ENCODE results near the gene MLEC. TPM values are rescaled to one million over a fixed set of nuclear protein-coding genes. Genes with fewer than 3 reads are reported as not detected.

Gene MLEC
- total RNA-seq, 1 donor from 2014 or later = 40.1 TPM

DNA sequence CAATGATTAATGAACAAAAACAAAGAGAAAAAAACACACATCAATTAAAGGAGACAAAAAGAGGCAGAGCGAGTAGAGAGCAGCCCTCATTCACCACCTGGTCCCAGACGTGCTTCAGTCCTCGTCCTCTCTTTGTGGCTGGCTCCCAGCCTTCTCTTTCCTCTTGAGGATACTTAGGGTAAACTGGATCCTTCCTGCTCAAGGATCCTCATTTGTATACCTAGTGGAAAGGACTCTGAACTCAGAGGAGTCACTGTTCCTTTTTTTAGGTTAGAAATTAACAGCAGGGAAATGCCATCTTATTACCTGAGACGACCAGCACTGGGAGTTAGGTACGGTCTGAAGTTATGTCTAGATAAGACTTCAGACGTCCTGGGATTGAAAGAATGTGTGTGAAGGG, 9.7 kb downstream of the MLEC start:
- no peak for ATAC-seq

DNA sequence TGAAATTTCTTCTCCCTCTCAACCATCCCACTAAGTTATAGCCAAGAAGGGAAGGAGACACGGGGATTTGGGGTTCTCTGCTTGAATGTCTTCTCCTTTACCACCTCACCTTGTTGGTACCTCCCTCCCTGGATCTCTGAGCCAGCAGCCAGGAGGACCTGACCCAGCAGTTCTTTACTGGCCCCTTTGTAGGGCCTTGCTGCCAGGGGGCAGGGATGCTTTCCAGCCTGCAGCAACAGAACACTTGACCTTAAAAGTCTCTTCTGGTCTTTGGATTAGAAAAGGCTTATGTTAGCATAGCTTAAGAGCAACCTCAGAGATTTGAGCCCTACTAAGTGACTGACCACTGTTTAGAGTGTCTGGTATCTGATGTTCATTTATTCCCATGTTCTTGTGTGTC, 10.4 kb downstream of the MLEC start:
- no peak for ATAC-seq

DNA sequence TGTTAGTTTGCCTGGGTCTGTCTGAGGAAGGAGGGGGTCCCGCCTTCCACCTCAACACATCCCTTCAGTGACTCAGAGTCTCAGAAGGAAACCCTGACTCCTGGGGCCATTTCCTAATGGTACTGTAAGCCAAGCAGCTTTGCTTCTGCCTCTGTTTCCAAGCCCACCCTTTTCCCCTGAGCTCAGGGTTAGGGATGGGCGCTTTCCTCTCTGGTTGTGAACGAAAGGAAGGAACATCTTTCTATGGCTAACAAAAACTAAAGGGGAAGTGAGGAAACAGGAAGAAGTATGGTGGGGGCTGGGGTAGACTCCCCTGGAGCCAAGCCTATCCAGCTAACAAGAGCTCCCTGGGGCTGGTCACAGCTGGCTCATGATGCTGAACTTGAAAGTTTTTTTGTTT, 11.7 kb downstream of the MLEC start:
- peak; percentile 23 for ATAC-seq

DNA sequence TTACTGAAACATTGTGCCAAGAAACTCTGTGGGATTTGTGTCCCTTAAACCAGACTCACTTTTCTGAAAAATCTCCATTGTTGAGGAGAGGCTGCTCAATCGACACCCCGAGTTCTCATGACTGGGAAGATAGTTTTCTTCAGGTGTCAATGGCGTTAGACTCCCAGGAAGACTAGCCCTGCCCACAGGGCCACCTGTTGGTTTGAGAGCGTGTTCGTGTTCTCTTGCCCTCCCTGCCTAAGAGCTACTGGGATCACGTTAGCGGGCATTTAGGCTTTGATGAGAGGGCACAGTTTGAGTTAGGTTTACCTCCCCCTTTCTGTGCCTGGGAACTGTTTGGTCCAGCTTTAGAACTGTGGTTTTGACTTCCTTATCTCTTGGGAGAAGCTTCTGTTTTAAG, 12.6 kb downstream of the MLEC start:
- ATAC-seq = no peak

DNA sequence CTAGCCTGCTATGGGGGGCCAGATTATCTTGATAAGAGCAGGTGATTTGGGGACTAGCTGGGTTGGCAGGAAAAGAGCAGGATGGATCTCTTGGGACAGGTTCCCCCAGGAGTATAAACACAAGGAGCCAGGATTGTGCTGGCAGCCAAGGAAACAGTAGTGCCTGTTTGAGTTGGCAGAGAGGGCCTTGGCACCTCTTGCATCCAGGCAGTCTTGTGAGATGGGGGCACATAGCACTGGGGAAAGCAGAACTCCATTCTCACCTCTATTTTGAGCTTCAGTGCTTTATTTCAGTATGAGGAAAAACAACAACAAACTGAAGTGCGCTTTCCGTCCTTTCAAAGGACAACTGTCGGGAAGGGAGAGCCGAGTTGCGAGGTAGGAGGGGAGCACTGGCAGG, 13.9 kb downstream of the MLEC start:
- ATAC-seq = no peak

DNA sequence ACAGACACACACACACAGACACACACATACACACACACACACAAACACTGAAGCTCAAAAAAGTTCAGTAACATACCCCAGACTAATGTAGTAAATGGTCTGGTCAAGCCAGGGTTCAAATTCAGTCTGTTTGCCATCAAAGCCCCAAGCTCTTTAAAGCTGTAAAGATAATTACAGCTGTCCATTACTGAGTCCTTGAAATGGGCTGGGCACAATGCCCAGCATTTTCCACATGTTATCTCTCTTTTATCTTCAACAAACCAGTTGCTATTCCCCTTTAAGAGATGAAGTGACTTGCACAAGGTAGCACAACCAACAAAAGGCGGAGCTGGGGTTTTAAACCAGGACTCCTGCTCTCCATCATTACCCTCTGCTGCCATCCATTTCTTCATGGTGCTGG, 15.7 kb downstream of the MLEC start:
- no peak for ATAC-seq

DNA sequence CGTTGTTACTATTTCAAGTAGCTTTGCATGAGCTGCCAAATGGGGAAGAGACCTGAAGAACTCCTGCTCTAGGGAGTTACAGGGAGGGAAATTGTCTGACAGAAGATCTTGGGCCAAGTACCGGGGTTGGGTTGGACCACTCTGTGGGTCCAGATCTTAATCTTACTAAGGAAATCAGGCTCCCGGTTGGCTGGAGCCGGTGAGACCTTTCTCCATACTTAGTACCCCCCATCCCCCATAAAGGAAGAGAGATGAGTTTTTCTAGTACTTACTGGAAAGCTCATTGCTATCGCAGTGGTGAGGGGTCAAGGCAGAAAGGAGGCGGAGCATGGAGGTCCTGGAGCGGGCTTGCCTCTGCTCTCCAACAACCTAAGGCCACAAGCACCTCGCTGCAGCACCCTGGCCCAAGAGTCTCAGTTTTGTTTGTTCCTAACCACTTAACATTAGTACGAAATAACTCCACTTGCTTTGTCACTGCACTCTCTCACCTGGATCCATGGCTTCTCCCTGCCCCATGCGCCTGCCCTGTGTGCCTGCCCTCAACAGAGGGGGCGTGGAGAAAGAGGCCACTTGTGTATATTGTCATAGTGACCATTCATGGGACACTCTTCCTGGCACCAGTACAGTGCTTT, 16.5 kb downstream of the MLEC start:
- peak; percentile 22 for ATAC-seq

DNA sequence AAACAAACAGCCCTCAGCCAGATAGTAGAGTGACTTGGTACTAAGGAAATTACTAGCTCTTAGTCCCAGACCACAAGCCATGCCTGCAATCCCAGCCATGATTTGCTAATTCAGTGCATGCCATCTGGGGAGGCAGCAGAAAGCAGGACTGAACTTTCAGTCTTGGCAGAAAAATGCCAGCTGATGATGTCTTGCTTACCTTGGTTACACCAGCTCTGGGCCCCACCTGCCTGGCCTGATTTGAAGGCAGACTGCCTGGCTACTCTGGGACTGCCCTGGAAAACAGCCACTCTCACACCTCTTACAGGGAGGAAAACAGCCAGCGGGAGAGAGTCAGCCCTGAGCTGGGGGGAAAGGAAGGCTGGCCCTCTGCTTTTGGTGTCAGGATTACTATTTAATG, 18.7 kb downstream of the MLEC start:
- ATAC-seq = no peak

DNA sequence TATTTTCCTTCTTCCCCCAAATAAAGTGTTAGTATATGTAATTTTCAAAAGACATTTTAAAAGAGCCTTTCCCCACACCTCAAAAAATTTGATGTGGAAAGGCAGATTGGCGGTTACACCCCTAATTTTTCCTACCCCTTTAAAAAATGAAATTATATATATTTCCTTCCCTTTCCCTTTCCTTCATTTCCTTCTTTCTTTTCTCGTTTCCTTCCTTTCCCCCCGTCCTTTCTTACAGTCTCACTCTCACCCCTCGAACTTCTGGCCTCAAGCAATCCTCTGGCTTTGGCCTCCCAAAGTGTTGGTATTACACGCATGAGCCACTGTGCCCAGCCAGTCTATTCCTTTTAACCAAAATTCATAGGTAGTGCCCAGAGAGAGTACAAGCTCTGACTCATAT, 19.1 kb downstream of the MLEC start:
- ATAC-seq = no peak

DNA sequence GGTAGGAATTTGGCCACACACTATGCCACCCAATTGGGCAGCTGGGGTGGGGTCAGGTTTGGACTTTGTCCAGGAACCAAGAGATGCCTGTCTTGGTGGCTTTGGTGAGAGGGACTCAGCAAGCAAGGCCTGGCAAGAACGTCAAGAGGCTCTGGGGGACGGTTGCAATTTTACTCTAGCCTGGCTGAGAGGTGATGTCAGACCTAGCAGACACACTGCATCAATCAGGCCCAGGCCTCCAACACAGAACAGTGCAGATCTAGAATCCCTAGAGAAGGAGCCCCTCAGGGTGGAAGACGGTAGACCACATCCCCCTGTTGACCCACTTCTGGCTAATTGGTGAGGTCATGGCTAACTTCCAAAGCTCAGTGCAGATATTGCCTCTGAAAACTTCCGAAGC, 21.7 kb downstream of the MLEC start:
- ATAC-seq = no peak

DNA sequence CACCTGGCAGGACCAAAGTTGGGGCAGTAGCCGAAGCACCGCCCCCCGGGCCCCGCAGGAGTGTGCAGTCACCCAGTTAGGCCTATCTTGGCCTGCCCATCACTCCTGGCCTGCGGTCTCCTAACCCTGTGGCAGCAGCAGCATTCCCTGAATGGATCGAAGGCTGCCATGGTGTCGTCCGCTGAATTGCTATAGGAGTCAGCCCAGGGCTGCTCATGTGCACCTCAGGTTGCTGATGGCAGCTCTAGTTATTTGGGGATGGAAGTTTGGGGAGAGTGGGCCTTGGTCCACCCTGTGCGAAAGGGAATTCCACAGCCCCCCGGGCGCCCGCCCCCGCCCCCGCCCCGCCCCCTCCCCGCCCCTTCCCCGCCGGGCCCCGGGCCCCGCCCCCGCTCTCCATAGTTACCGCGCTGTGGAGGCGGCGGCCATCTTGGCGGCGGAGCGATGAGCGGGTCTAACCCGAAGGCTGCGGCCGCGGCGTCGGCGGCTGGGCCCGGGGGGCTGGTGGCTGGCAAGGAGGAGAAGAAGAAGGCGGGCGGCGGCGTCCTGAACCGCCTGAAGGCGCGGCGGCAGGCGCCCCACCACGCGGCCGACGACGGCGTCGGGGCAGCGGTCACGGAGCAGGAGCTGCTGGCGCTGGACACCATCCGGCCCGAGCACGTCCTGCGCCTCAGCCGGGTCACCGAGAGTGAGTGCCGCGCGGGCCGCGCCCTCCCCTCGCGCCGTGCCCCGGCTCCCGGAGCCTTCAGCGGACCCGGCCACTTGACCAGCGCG, 23.3 kb downstream of the MLEC start, which contains the start of gene UNC119B:
TSS of gene UNC119B (plus strand) at position 428 of the 774 bp plus-strand sequence. CDS start at position 445, 17 bp downstream.
- peak; percentile 77 for ATAC-seq

DNA sequence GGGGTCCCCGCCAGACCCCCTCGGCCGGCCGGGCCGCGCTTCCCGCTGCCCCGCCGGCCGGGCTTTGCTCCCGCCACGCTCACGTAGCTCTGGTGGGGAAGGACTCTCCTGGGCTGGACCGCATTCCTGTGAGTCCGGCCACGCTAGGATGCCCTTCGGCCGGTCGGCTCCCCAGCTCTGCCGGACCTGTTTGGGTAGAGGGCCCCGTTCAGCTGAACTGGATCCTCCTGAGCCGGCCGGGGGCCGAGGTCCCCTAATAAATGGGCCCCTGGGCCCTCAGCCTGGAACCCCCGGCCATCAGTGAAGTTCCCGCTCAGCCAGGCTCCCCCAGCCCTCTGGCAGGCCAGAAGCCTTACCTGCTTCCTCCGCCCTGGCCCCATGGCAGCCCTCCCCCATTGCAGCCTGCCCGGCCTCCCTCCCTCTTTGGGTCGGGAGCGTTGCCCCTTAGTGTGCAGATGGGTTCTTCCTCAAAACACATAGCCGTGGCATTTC, 23.9 kb downstream of the MLEC start:
- peak; percentile 39 for ATAC-seq

DNA sequence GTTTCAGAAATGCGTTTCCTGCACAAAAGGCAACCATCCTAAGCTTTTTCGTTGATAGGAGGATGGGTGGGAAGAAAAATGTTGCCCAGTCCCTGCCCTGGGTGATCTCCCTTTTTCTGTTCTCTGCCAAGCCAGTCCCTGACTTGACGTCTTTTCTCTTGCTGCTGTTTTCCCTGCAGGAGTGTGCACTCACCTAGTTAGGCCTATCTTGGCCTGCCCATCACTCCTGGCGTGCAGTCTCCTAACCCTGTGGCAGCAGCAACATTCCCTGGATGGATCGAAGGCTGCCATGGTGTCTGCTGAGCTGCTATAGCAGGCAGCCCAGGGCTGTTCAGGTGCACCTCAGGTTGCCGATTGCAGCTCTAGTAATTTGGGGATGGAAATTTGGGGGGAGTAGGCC, 24.5 kb downstream of the MLEC start:
- ATAC-seq = peak; percentile 17

DNA sequence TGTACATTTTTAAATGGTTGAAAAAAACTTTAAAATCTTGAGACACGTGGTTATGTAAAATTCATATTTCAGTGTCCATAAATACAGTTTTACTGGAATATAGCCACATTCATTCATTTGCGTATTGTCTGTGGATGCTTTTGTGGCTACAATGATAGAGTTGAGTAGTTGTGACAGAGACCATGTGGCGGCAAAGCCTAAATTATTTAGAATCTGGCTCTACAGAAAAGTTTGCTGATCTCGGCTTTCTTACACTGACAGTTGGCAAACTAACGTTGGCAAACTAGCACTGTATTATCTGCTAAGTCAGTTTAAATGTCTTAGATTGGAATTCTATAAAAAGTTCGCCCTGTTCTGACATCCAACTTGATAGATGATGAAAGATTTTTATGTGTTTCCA, 25.7 kb downstream of the MLEC start:
- no peak for ATAC-seq

DNA sequence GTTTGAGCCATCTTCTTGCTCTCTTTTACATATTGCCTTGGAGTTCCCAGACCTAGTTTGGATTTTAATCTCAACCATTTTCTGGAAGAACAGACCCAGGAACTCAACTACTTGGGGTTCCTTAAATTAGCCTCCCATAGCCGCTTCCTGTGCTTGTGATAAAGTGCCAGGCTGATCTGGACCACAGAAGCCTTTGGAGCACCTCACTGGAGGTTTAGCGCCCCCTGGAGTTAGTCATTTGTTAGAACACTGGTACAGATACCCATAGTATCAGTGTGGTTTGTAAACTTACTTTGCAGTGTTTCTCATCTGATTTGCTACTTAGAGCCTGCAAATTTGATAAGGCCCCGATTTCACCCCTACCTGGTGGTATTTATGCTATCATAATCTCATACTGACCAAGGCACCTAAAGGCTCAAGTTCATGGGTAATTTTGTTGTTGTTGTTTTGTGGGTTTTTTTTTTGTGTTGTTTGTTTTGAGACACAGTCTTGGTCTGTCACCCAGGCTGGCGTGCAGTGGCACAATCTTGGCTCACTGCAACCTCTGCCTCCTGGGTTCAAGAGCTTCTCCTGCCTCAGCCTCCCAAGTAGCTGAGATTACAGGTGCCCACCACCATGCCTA, 27.0 kb downstream of the MLEC start:
- ATAC-seq = peak; percentile 65

DNA sequence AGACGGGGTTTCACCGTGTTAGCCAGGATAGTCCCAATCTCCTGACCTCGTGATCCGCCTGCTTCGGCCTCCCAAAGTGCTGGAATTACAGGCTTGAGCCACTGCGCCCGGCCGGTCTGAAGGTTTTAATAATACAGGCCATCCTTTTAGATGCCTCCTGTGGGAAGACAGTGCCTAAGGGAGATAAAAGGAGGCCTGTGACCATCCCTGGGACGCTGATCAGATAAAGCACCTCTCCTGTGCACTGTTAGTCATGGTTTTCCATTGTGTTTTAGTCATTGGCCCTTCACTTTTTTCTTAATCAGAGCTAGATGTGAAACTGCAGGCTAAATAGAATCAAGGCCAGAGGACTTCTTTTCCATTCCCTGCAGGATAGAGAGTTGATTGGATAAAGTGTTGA, 31.1 kb downstream of the MLEC start:
- no peak for ATAC-seq

DNA sequence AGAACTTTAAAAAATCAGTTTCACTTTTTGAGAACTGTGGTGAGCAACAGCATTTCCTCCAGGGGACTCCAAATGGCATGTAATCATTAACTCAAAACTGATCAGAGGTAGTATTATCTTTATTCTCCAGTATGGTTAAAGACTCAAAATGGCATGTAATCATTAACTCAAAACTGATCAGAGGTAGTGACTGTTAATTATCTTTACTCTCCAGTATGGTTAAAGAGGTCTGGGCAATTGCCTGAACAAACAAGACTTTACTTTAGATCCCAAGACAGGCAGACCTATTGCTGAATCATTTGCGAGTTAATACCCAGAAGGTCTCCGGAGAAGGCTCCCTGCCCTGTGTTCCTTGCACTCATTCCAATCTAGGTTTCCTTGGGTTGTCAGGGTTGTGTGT, 32.1 kb downstream of the MLEC start:
- ATAC-seq = no peak

DNA sequence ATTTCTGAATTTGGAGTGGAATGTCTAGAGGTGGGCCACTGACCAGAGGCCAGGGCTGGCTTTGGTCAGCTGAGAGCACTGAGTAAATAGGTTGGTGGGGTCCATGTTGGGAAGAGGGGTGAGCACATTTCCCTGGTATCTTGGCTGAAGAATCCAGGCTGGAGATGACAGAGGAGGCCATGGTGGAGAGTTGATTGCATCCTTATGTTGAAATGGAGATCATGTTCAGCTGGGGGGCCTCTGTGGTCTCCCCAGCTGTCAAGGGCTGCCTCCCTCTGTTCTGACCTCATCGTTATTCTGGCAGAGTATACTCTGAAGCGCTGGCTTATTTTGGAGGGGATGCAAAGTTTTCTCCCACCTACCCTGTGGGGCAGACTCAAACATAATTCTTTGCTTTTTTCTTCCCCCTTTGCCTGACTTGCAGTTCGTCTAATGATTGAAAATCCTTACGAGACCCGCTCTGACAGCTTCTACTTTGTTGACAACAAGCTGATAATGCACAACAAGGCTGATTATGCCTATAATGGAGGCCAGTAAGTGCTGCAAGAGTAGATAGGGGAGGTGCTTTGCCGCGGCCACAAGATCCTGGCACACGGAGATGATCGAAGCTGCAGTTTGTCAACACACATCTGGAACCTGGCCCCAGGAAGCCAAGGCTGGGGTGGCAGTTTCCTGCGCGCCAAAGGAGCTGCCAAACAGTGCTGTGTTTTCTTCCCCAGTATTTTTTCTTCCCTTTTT, 32.7 kb downstream of the MLEC start:
- no peak for ATAC-seq

DNA sequence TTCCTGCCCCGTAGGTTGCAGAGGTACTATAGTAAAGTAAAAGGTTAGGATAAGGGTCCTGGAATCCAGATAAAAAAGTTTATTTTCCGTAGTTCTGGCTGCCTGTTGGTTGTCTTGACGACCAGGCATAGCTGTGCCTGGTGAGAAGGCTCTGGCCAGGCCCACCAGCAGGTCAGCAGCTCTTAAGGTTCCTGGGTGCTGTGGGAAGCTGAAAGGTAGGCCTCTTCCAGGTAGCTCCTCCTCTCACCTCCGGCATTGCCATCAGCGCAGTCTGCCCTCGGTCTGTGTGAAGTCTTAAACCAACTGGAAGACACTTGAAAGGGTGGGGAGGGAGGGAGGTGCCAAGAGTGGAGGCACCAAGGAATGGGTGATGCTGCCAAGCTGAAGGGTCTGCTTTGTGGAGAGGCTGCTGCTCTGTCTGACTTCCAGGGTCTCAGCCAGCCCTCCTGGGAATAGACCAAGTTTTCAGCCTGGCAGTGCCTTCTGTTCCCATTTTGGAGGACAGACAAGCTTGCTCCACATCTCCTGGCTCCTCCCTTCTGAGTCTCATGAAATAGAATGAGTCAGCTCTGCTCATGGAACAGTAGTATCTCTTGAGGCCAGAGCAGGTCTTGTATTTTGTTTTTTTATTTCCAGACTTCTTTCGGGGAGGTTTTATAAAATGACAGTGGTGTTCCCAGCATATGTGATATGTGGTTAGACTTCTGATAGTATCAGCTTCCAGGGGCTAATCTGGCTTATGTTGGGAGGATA, 33.5 kb downstream of the MLEC start:
- peak; percentile 67 for ATAC-seq

DNA sequence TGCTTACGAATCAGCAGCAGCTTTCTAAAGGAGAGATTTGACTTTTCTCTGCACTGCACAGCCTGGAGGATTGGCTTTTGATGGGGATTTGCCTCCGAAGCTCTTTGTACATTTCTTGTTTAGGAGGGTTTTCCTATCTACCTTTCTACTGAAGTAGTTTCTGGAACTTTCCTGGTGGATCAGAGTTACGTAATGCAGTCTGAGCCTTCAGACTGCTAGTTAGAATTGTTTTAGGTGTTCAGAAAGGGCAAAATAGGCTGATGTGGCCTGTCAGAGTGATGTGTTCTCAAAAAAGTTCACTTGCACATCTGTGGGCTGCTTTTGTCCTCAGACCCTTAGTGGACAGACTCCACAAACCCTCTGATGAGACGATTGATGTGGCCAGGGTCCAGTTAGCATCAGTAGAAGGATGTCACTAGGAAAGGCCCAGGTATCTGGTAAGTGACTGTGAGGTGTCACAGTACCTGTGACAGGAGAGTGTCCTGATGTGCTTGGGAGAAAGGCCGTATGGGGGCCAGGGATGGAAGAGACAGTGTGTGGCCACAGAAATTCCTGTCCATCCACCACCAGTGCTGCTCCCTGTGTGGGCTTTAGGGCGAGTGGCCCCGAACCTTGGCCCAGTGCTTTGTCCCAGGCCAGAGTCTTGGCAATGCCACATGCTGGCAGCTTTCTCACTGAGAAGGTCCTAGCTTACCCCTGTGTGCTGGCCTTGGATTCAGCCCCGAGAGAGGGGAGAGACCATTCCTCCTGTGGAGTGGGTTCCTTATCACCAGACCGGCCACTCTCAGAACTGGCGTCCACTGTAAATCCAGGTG, 34.2 kb downstream of the MLEC start:
- no peak for ATAC-seq

DNA sequence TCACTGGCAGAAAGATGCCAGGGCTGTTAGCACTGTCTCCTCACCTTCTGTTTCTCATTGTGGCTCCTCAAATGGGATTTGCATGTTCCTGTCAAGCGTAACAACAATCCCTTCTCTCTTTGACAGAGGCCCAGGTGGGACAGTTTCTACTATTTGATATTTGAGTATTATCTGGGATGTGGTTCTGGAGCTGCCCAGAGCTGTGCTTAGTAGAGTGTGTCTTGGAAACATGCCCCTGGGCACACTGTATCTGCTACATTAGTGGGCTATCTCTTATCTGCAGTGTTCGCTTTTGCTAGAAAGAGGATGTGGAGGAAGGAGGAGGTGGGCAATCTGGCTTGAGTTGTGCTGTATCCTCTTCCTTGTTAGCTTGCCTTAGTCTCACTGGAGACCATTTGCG, 34.9 kb downstream of the MLEC start:
- no peak for ATAC-seq

Data from esophagus mucosa (tissue), 1 donor.